Activated effector memory CD4-positive, alpha-beta T cell treated with Interleukin-2 at 50 U/mL for 16 hours (primary cell): ENCODE data around the gene GPA33.

ENCODE experiments used
- DNase-seq: peaks from one replicate; pipeline ENCODE4 v3.0.0-alpha.2; 2020

GPA33 gene

GRCh38 chr1:167116174-167116573 is 26.0 kb upstream of the GPA33 start:
- DNase-seq, result no peak

GRCh38 chr1:167115655-167116054 is 25.5 kb upstream of the GPA33 start:
- DNase-seq, result no peak

- DNase-seq, result no peak
These were observed 24.5 kb upstream of the GPA33 start for GRCh38 chr1:167114725-167115124.

GRCh38 chr1:167111868-167112709 is 21.9 kb upstream of the GPA33 start:
- DNase-seq, result no peak

- no peak for DNase-seq
These were observed 20.4 kb upstream of the GPA33 start for GRCh38 chr1:167110586-167110985.

GRCh38 chr1:167109125-167109524 is 18.9 kb upstream of the GPA33 start:
- no peak for DNase-seq

GRCh38 chr1:167107456-167107855 is 17.3 kb upstream of the GPA33 start:
- no peak for DNase-seq

GRCh38 chr1:167106119-167106461 is 15.9 kb upstream of the GPA33 start:
- no peak for DNase-seq

GRCh38 chr1:167105271-167106118 is 15.3 kb upstream of the GPA33 start:
- no peak for DNase-seq

- no peak for DNase-seq
These were observed 14.1 kb upstream of the GPA33 start for GRCh38 chr1:167104256-167104633.

- no peak for DNase-seq
These were observed 12.9 kb upstream of the GPA33 start for GRCh38 chr1:167102906-167103573.

GRCh38 chr1:167101754-167102153 is 11.6 kb upstream of the GPA33 start:
- DNase-seq, result no peak

- DNase-seq, result no peak
These were observed 10.6 kb upstream of the GPA33 start for GRCh38 chr1:167100730-167101129.

GRCh38 chr1:167099851-167100250 is 9.7 kb upstream of the GPA33 start:
- no peak for DNase-seq

- DNase-seq, result no peak
These were observed 5.2 kb upstream of the GPA33 start for GRCh38 chr1:167095368-167095767.

- DNase-seq, result no peak
These were observed 4.5 kb upstream of the GPA33 start for GRCh38 chr1:167094690-167095089.

GRCh38 chr1:167093846-167094516 is 3.8 kb upstream of the GPA33 start, which contains the start of gene STYXL2:
Gene STYXL2 (plus strand): TSS chr1:167094075. CDS start chr1:167094850, 775 bp downstream.
- no peak for DNase-seq

GRCh38 chr1:167092653-167093052 is 2.5 kb upstream of the GPA33 start:
- no peak for DNase-seq

GRCh38 chr1:167089939-167090313 is 251 bp downstream of the GPA33 start:
- DNase-seq, result no peak

GRCh38 chr1:167088746-167089417 is 1.3 kb downstream of the GPA33 start:
- DNase-seq, result no peak

- DNase-seq, result no peak
These were observed 3.4 kb downstream of the GPA33 start for GRCh38 chr1:167086768-167087167.

GRCh38 chr1:167086033-167086432 is 4.1 kb downstream of the GPA33 start:
- no peak for DNase-seq
